Esophagus muscularis mucosa (tissue), 4 donors: ENCODE measurements around the gene FEM1A. TPM values are rescaled to one million over a fixed set of nuclear protein-coding genes. Genes with fewer than 3 reads are reported as not detected.

Source experiments
- DNase-seq: peaks from one replicate; pipeline ENCODE4 v3.0.0-alpha.2; 2017; ENCODE audit errors: extremely low spot score
- H3K27ac ChIP-seq, 4 donors: fragments of 200-600 bp; sonication (generic); replicated peaks in 1 of 4; 1 replicate in 3 of 4; 2 replicates in 1 of 4; pipeline ENCODE4 v1.5.1; 2016 to 2019; ENCODE audit warnings: mild to moderate bottlenecking in 1 of 4
- H3K27me3 ChIP-seq, 4 donors: fragments of 200-600 bp; sonication (generic); one replicate each; pipeline versions ENCODE4 v1.5.1 to v1.6.0; 2016 to 2019
- H3K36me3 ChIP-seq, 4 donors: fragments of 200-600 bp; sonication (generic); one replicate each; pipeline ENCODE4 v1.5.1; 2016 to 2019
- H3K4me1 ChIP-seq, 4 donors: fragments of 200-600 bp; sonication (generic); one replicate each; pipeline ENCODE4 v1.5.1; 2016 to 2019
- H3K4me3 ChIP-seq, 4 donors: fragments of 200-600 bp; sonication (generic); 1 replicate in 2 of 4; 2 replicates in 2 of 4; pipeline ENCODE4 v1.5.1; 2016 to 2019; ENCODE audit warnings: mild to moderate bottlenecking in 4 of 4, moderate library complexity in 1 of 4
- H3K9me3 ChIP-seq, 4 donors: fragments of 200-600 bp; sonication (generic); 1 replicate in 3 of 4; 2 replicates in 1 of 4; pipeline ENCODE4 v1.5.1; 2016 to 2019
- EP300 ChIP-seq: sonication (generic); formaldehyde crosslinking; IDR thresholded peaks from one replicate; pipeline ENCODE4 v1.6.1; 2017; ENCODE audit warnings: antibody characterized with exemption
- POLR2A ChIP-seq: fragments of 450-650 bp; IDR thresholded peaks from one replicate; pipeline ENCODE4 v1.6.1; 2017; ENCODE audit warnings: antibody characterized with exemption, moderate library complexity, mild to moderate bottlenecking, low read depth
- POLR2AphosphoS5 ChIP-seq, 2 donors: sonication (generic); formaldehyde crosslinking; IDR thresholded peaks; one replicate each; pipeline ENCODE4 v1.6.1; 2017; ENCODE audit warnings: antibody characterized with exemption in 2 of 2
- WGBS: methylation state at CpG from one replicate; pipeline ENCODE4 v1.1.5; 2018; 5-methylcytosine and 5-hydroxymethylcytosine counted together
- intact Hi-C: fragments of 100-400 bp; cut with DNase I; formaldehyde crosslinking; loops from one replicate; pipeline ENCODE4 v1.15.1; 2023
- total RNA-seq, 4 donors: library from RNA; depleted of rRNA; stranded (reverse); fragments of >200 nt; gene quantifications; one replicate each; pipeline versions ENCODE4 v1.1.0 to v1.2.1, GENCODE V29; 2016
- TF ChIP-seq, protein P1 (sequence below), 3 experiments: fragments of 200-600 bp in 2 of 3; fragments of 450-650 bp in 1 of 3; sonication (generic) in 2 of 3; IDR thresholded peaks; one replicate each; pipeline ENCODE4 v1.5.1; 2017 to 2019; ENCODE audit warnings: antibody characterized with exemption in 3 of 3, mild to moderate bottlenecking in 2 of 3, moderate library complexity in 1 of 3

The FEM1A gene
- total RNA-seq, 4 donors from 2014 or later: 16.2 to 22.8 (median 19.9) TPM

DNA sequence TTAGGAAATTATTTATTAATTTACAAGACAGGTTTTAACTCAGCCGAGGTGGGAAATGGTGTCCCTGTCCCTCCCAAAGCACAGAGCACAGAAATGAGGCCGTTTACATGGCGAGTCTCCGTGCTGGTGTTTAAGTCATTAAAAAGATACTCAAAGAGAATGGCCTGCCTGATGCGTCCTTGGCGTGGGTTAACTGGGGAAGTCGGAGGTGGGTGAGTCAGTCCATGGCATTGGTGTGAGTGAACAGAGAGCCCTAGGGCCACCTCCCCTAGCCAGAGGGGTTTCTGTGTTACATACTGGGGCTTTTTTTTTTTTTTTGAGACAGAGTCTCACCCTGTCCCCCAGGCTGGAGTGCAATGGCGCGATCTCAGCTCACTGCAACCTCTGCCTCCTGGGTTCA, 3.9 kb downstream of the FEM1A start:
- H3K27me3 ChIP-seq: no peaks in the 10 kb centered on the region
- DNase-seq: no peak
- H3K36me3 ChIP-seq: peaks cover 21 to 61% (median 51%) of the 10 kb centered on the region in 4 donors
- intact Hi-C loops: no loop called here
- no peak overlapping the region for H3K27ac ChIP-seq
- H3K4me1 ChIP-seq: peaks cover 34 to 54% (median 52%) of the 10 kb centered on the region in 4 donors
- no peaks in the 10 kb centered on the region for H3K9me3 ChIP-seq
- H3K4me3 ChIP-seq: no peak overlapping the region
- TF ChIP-seq POLR2AphosphoS5 (IDR thresholded peaks at IDR 0.05): no peak
- no peak for TF ChIP-seq POLR2A
- TF ChIP-seq, protein P1, sequence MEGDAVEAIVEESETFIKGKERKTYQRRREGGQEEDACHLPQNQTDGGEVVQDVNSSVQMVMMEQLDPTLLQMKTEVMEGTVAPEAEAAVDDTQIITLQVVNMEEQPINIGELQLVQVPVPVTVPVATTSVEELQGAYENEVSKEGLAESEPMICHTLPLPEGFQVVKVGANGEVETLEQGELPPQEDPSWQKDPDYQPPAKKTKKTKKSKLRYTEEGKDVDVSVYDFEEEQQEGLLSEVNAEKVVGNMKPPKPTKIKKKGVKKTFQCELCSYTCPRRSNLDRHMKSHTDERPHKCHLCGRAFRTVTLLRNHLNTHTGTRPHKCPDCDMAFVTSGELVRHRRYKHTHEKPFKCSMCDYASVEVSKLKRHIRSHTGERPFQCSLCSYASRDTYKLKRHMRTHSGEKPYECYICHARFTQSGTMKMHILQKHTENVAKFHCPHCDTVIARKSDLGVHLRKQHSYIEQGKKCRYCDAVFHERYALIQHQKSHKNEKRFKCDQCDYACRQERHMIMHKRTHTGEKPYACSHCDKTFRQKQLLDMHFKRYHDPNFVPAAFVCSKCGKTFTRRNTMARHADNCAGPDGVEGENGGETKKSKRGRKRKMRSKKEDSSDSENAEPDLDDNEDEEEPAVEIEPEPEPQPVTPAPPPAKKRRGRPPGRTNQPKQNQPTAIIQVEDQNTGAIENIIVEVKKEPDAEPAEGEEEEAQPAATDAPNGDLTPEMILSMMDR (IDR thresholded peaks at IDR 0.05): no peak
- no peak for TF ChIP-seq EP300
- 75% methylated on average over 9 of the region's 9 CpGs for WGBS

DNA sequence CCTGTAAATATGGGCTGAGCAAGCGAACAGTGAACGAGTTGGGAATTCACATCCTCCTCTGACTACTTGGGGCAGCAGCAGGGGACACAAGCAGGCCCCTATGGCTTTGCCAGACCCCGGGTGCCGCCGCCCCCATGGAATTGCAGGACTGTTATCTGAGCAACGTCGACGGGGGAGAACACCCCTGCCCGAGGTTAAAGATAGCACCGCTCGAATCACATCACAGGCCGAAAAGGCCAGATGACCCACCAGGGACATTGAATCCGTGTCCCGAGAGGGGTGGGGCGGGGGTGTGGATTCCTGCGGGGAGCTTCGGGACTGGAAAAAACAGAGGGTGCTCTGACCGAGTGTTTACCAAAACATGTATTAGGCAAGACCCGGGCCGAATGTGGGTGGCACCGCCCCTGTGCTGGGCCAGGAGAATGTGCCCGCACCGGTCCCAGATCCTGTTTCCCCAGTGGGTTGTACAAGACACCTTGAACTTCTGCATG, 9.1 kb downstream of the FEM1A start:
- no peak overlapping the region for H3K27ac ChIP-seq
- no peaks in the 10 kb centered on the region for H3K9me3 ChIP-seq
- H3K4me1 ChIP-seq: peaks cover 10 to 21% (median 19%) of the 10 kb centered on the region in 4 donors
- WGBS: 62% methylated on average over 14 of the region's 23 CpGs
- H3K36me3 ChIP-seq: peaks cover 7 to 30% (median 24%) of the 10 kb centered on the region in 4 donors
- no peak overlapping the region for H3K4me3 ChIP-seq
- DNase-seq: no peak
- no peaks in the 10 kb centered on the region for H3K27me3 ChIP-seq
- TF ChIP-seq, protein P1 (IDR thresholded peaks at IDR 0.05): no peak
- TF ChIP-seq POLR2AphosphoS5 (IDR thresholded peaks at IDR 0.05) (no peak), EP300 (no peak), POLR2A (no peak)
- intact Hi-C loops: no loop called here

DNA sequence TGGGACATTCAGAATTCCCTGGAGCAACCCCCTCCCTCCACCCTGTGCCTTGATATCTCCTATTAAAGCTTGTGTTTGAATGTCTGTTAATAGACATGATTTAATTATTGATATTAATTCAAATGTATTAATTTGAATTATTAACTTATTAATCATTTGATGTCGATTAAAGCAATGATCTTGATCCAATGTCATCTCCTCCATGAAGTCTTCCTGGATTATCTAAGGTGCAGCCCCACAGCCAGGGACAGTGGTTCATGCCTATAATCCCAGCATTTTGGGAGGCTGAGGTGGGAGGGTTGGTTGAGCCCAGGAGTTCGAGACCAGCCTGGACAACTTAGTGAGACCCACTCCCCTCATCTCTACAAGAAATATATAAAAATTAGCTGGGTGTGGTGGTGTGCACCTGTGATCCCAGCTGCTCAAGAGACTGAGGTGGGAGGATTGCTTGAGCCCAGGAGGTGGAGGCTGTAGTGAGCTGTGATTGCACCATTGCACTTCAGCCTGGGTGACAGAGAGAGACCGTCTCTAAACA, 9.6 kb downstream of the FEM1A start:
- Histone ChIP-seq H3K27ac (no peak overlapping the region), H3K9me3 (no peaks in the 10 kb centered on the region), H3K4me3 (no peak overlapping the region), H3K4me1 (peaks cover 10 to 16% (median 14%) of the 10 kb centered on the region in 4 donors), H3K27me3 (no peaks in the 10 kb centered on the region), H3K36me3 (peaks cover 7 to 25% (median 22%) of the 10 kb centered on the region in 4 donors)
- WGBS: 83% methylated on average over 3 of the region's 3 CpGs
- TF ChIP-seq EP300 (no peak), POLR2AphosphoS5 (IDR thresholded peaks at IDR 0.05) (no peak), POLR2A (no peak)
- TF ChIP-seq, protein P1 (IDR thresholded peaks at IDR 0.05): no peak
- intact Hi-C loops: no loop called here
- no peak for DNase-seq

DNA sequence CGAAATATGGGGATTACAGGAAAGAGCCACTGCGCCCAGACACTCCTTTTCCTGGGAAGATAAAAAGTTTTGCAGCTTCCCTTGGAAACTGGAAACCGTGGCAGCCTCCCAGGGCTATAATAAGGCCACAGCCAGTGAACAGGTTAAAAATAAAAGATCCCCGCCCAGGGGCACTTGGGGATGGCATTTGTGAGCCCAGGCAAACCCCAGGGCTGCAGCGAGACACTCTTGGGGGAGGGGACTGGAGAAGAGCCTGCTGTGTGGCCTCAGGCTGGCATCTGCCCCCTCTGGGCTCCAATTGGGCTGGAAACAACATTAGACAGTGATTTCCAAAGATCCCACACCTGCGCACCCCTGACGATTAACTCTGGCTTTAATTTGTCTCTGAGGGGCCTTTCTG, 11.2 kb downstream of the FEM1A start:
- intact Hi-C loops: no loop called here
- TF ChIP-seq, protein P1 (IDR thresholded peaks at IDR 0.05): no peak
- TF ChIP-seq POLR2AphosphoS5 (IDR thresholded peaks at IDR 0.05) (no peak), POLR2A (no peak), EP300 (no peak)

More for the DNA sequence above, 11.2 kb downstream of the FEM1A start:
- Histone ChIP-seq H3K4me1 (peaks cover 7 to 9% (median 8%) of the 10 kb centered on the region in 4 donors), H3K27me3 (no peaks in the 10 kb centered on the region), H3K27ac (no peak overlapping the region), H3K36me3 (peaks cover 0 to 11% (median 10%) of the 10 kb centered on the region in 4 donors), H3K4me3 (no peak overlapping the region), H3K9me3 (no peaks in the 10 kb centered on the region)
- WGBS: 81% methylated on average over 6 of the region's 7 CpGs
- DNase-seq: no peak
